GM18873 (cell line): ENCODE data around the gene JAML.

Source experiments
- ATAC-seq: cut with Tn5 transposase; IDR thresholded peaks from one replicate; pipeline ENCODE4 v1.9.1; 2021; ENCODE audit warnings: mild to moderate bottlenecking, moderate library complexity, moderate number of reproducible peaks; ENCODE audit not compliant: unreplicated experiment, low FRiP score

JAML gene

GRCh38 chr11:118240999-118241763 is 16.4 kb upstream of the JAML start:
- ATAC-seq, result peak; percentile 70

GRCh38 chr11:118239509-118240205 is 14.8 kb upstream of the JAML start:
- no peak for ATAC-seq

GRCh38 chr11:118238929-118239328 is 14.1 kb upstream of the JAML start:
- no peak for ATAC-seq

GRCh38 chr11:118238421-118238820 is 13.6 kb upstream of the JAML start:
- no peak for ATAC-seq

GRCh38 chr11:118236170-118236569 is 11.4 kb upstream of the JAML start:
- ATAC-seq, result no peak

GRCh38 chr11:118234833-118235232 is 10.0 kb upstream of the JAML start:
- ATAC-seq, result no peak

- ATAC-seq, result no peak
These were observed 9.0 kb upstream of the JAML start for GRCh38 chr11:118233850-118234249.

- no peak for ATAC-seq
These were observed 8.6 kb upstream of the JAML start for GRCh38 chr11:118233377-118233776.

- ATAC-seq, result no peak
These were observed 7.8 kb upstream of the JAML start for GRCh38 chr11:118232659-118233058.

GRCh38 chr11:118231461-118231860 is 6.7 kb upstream of the JAML start:
- ATAC-seq, result no peak

GRCh38 chr11:118230088-118230487 is 5.3 kb upstream of the JAML start:
- ATAC-seq, result no peak

- ATAC-seq, result no peak
These were observed 4.5 kb upstream of the JAML start for GRCh38 chr11:118229274-118229847.

GRCh38 chr11:118227865-118228785 is 3.3 kb upstream of the JAML start:
- ATAC-seq, result no peak

- ATAC-seq, result no peak
These were observed 2.0 kb upstream of the JAML start for GRCh38 chr11:118226781-118227180.

- ATAC-seq, result no peak
These were observed 1.5 kb upstream of the JAML start for GRCh38 chr11:118226296-118226695.

- no peak for ATAC-seq
These were observed 819 bp downstream of the JAML start for GRCh38 chr11:118223992-118224391.

GRCh38 chr11:118223570-118223969 is 1.2 kb downstream of the JAML start:
- ATAC-seq, result no peak

GRCh38 chr11:118222437-118222836 is 2.4 kb downstream of the JAML start:
- no peak for ATAC-seq

- ATAC-seq, result no peak
These were observed 3.4 kb downstream of the JAML start for GRCh38 chr11:118221419-118221818.

GRCh38 chr11:118219732-118220131 is 5.1 kb downstream of the JAML start:
- ATAC-seq, result no peak

GRCh38 chr11:118219244-118219643 is 5.6 kb downstream of the JAML start:
- ATAC-seq, result no peak
